ENCODE results near the gene PDE4D.
A peak's percentile ranks its signal among the peaks of the same experiment; 100 is the strongest.
"Not testable (repeated sequence)": the region's sequence is repeated elsewhere in the genome, so short reads cannot be mapped to it uniquely, and the experiment has no call there.

PDE4D gene

GRCh38 chr5:59684388-59685190 is 208.9 kb downstream of the PDE4D start:
- no peak overlapping the region for H2AFZ ChIP-seq (ENCODE audit: low read length, unreplicated experiment)
- H3K4me1 ChIP-seq (ENCODE audit: control insufficient read depth, insufficient read depth, low read length, unreplicated experiment), result no peaks in the 10 kb centered on the region
- no peaks in the 10 kb centered on the region for H3K79me2 ChIP-seq (ENCODE audit: control insufficient read depth, insufficient read depth, low read length, unreplicated experiment)
- H3K27me3 ChIP-seq (ENCODE audit: insufficient read depth, low read length), result peaks cover 26% of the 10 kb centered on the region
- no peak overlapping the region for H3K4me3 ChIP-seq (ENCODE audit: low read depth, low read length)
- H3K27ac ChIP-seq (ENCODE audit: low read depth, low read length), result no peak overlapping the region
- no peaks in the 10 kb centered on the region for H3K36me3 ChIP-seq (ENCODE audit: insufficient read depth, low read length)

GRCh38 chr5:59683311-59683710 is 210.2 kb downstream of the PDE4D start:
- H3K79me2 ChIP-seq (ENCODE audit: control insufficient read depth, insufficient read depth, low read length, unreplicated experiment), result no peaks in the 10 kb centered on the region
- no peak overlapping the region for H2AFZ ChIP-seq (ENCODE audit: low read length, unreplicated experiment)

GRCh38 chr5:59682542-59682941 is 211.0 kb downstream of the PDE4D start:
- Histone ChIP-seq H3K36me3 (ENCODE audit: insufficient read depth, low read length) (no peaks in the 10 kb centered on the region), H3K4me1 (ENCODE audit: control insufficient read depth, insufficient read depth, low read length, unreplicated experiment) (no peaks in the 10 kb centered on the region), H2AFZ (ENCODE audit: low read length, unreplicated experiment) (no peak overlapping the region), H3K4me3 (ENCODE audit: low read depth, low read length) (no peak overlapping the region), H3K27me3 (ENCODE audit: insufficient read depth, low read length) (peaks cover 26% of the 10 kb centered on the region), H3K79me2 (ENCODE audit: control insufficient read depth, insufficient read depth, low read length, unreplicated experiment) (no peaks in the 10 kb centered on the region), H3K27ac (ENCODE audit: low read depth, low read length) (no peak overlapping the region)

More at GRCh38 chr5:59683311-59683710, 210.2 kb downstream of the PDE4D start:
- Histone ChIP-seq H3K4me3 (ENCODE audit: low read depth, low read length) (no peak overlapping the region), H3K36me3 (ENCODE audit: insufficient read depth, low read length) (no peaks in the 10 kb centered on the region), H3K27me3 (ENCODE audit: insufficient read depth, low read length) (peaks cover 26% of the 10 kb centered on the region), H3K27ac (ENCODE audit: low read depth, low read length) (no peak overlapping the region), H3K4me1 (ENCODE audit: control insufficient read depth, insufficient read depth, low read length, unreplicated experiment) (no peaks in the 10 kb centered on the region)

GRCh38 chr5:59678943-59679342 is 214.6 kb downstream of the PDE4D start:
- Histone ChIP-seq H3K27ac (ENCODE audit: low read depth, low read length) (no peak overlapping the region), H3K36me3 (ENCODE audit: insufficient read depth, low read length) (no peaks in the 10 kb centered on the region), H3K4me1 (ENCODE audit: control insufficient read depth, insufficient read depth, low read length, unreplicated experiment) (no peaks in the 10 kb centered on the region), H3K79me2 (ENCODE audit: control insufficient read depth, insufficient read depth, low read length, unreplicated experiment) (no peaks in the 10 kb centered on the region), H3K4me3 (ENCODE audit: low read depth, low read length) (no peak overlapping the region), H3K27me3 (ENCODE audit: insufficient read depth, low read length) (peaks cover 14% of the 10 kb centered on the region), H2AFZ (ENCODE audit: low read length, unreplicated experiment) (no peak overlapping the region)

- no peak overlapping the region for H3K27ac ChIP-seq (ENCODE audit: low read depth, low read length)
- no peak overlapping the region for H2AFZ ChIP-seq (ENCODE audit: low read length, unreplicated experiment)
- H3K36me3 ChIP-seq (ENCODE audit: insufficient read depth, low read length), result no peaks in the 10 kb centered on the region
- no peaks in the 10 kb centered on the region for H3K79me2 ChIP-seq (ENCODE audit: control insufficient read depth, insufficient read depth, low read length, unreplicated experiment)
- no peaks in the 10 kb centered on the region for H3K27me3 ChIP-seq (ENCODE audit: insufficient read depth, low read length)
- peaks cover 4% of the 10 kb centered on the region for H3K4me1 ChIP-seq (ENCODE audit: control insufficient read depth, insufficient read depth, low read length, unreplicated experiment)
- H3K4me3 ChIP-seq (ENCODE audit: low read depth, low read length), result no peak overlapping the region
Observed at GRCh38 chr5:59674763-59675162, 218.8 kb downstream of the PDE4D start.

- no peaks in the 10 kb centered on the region for H3K27me3 ChIP-seq (ENCODE audit: insufficient read depth, low read length)
- H3K27ac ChIP-seq (ENCODE audit: low read depth, low read length), result no peak overlapping the region
- peaks cover 4% of the 10 kb centered on the region for H3K4me1 ChIP-seq (ENCODE audit: control insufficient read depth, insufficient read depth, low read length, unreplicated experiment)
- no peaks in the 10 kb centered on the region for H3K79me2 ChIP-seq (ENCODE audit: control insufficient read depth, insufficient read depth, low read length, unreplicated experiment)
- H3K36me3 ChIP-seq (ENCODE audit: insufficient read depth, low read length), result no peaks in the 10 kb centered on the region
- H3K4me3 ChIP-seq (ENCODE audit: low read depth, low read length), result no peak overlapping the region
- no peak overlapping the region for H2AFZ ChIP-seq (ENCODE audit: low read length, unreplicated experiment)
Observed at GRCh38 chr5:59673438-59674058, 220.0 kb downstream of the PDE4D start.

- Histone ChIP-seq H3K27me3 (ENCODE audit: insufficient read depth, low read length) (no peaks in the 10 kb centered on the region), H3K4me3 (ENCODE audit: low read depth, low read length) (no peak overlapping the region), H3K27ac (ENCODE audit: low read depth, low read length) (no peak overlapping the region), H2AFZ (ENCODE audit: low read length, unreplicated experiment) (no peak overlapping the region), H3K79me2 (ENCODE audit: control insufficient read depth, insufficient read depth, low read length, unreplicated experiment) (no peaks in the 10 kb centered on the region), H3K4me1 (ENCODE audit: control insufficient read depth, insufficient read depth, low read length, unreplicated experiment) (peaks cover 8% of the 10 kb centered on the region), H3K36me3 (ENCODE audit: insufficient read depth, low read length) (no peaks in the 10 kb centered on the region)
Observed at GRCh38 chr5:59666440-59667068, 227.0 kb downstream of the PDE4D start.

GRCh38 chr5:59665832-59666203 is 227.7 kb downstream of the PDE4D start:
- peaks cover 13% of the 10 kb centered on the region for H3K4me1 ChIP-seq (ENCODE audit: control insufficient read depth, insufficient read depth, low read length, unreplicated experiment)
- H3K79me2 ChIP-seq (ENCODE audit: control insufficient read depth, insufficient read depth, low read length, unreplicated experiment); H3K27me3 ChIP-seq (ENCODE audit: insufficient read depth, low read length); H3K27ac ChIP-seq (ENCODE audit: low read depth, low read length); H3K4me3 ChIP-seq (ENCODE audit: low read depth, low read length); H3K36me3 ChIP-seq (ENCODE audit: insufficient read depth, low read length); H2AFZ ChIP-seq (ENCODE audit: low read length, unreplicated experiment): not testable (repeated sequence)

GRCh38 chr5:59665086-59665831 is 228.3 kb downstream of the PDE4D start:
- no peaks in the 10 kb centered on the region for H3K36me3 ChIP-seq (ENCODE audit: insufficient read depth, low read length)
- no peak overlapping the region for H3K4me3 ChIP-seq (ENCODE audit: low read depth, low read length)
- no peak overlapping the region for H3K27ac ChIP-seq (ENCODE audit: low read depth, low read length)
- no peak overlapping the region for H2AFZ ChIP-seq (ENCODE audit: low read length, unreplicated experiment)
- no peaks in the 10 kb centered on the region for H3K79me2 ChIP-seq (ENCODE audit: control insufficient read depth, insufficient read depth, low read length, unreplicated experiment)
- H3K4me1 ChIP-seq (ENCODE audit: control insufficient read depth, insufficient read depth, low read length, unreplicated experiment), result peaks cover 13% of the 10 kb centered on the region
- H3K27me3 ChIP-seq (ENCODE audit: insufficient read depth, low read length), result no peaks in the 10 kb centered on the region

- Histone ChIP-seq H3K79me2 (ENCODE audit: control insufficient read depth, insufficient read depth, low read length, unreplicated experiment) (no peaks in the 10 kb centered on the region), H3K27me3 (ENCODE audit: insufficient read depth, low read length) (no peaks in the 10 kb centered on the region), H3K27ac (ENCODE audit: low read depth, low read length) (peak overlapping the region; percentile 39), H3K4me1 (ENCODE audit: control insufficient read depth, insufficient read depth, low read length, unreplicated experiment) (peaks cover 13% of the 10 kb centered on the region), H3K36me3 (ENCODE audit: insufficient read depth, low read length) (no peaks in the 10 kb centered on the region), H3K4me3 (ENCODE audit: low read depth, low read length) (peak overlapping the region; percentile 63), H2AFZ (ENCODE audit: low read length, unreplicated experiment) (peak overlapping the region; percentile 71)
Observed at GRCh38 chr5:59661954-59662615, 231.4 kb downstream of the PDE4D start.
